Mucosa of stomach (tissue), 1 donor: ENCODE data around the gene GSTK1.

Experiments
- H3K27me3 ChIP-seq: one replicate; pipeline ENCODE4 v1.7.0; 2013; ENCODE audit warnings: mild to moderate bottlenecking, low read length; ENCODE audit not compliant: control insufficient read depth, insufficient read depth
- H3K36me3 ChIP-seq: one replicate; pipeline ENCODE4 v1.7.0; 2013; ENCODE audit warnings: low read length; ENCODE audit not compliant: control insufficient read depth, insufficient read depth
- H3K4me1 ChIP-seq: one replicate; pipeline ENCODE4 v1.7.0; 2013; ENCODE audit warnings: mild to moderate bottlenecking, low read length; ENCODE audit not compliant: control insufficient read depth, insufficient read depth
- H3K4me3 ChIP-seq: one replicate; pipeline ENCODE4 v1.7.0; 2013; ENCODE audit warnings: low read length
- H3K9ac ChIP-seq: one replicate; pipeline ENCODE4 v1.7.0; 2013; ENCODE audit warnings: mild to moderate bottlenecking, low read length, moderate library complexity
- H3K9me3 ChIP-seq: one replicate; pipeline ENCODE4 v1.7.0; 2013; ENCODE audit warnings: mild to moderate bottlenecking, low read length, moderate library complexity; ENCODE audit not compliant: control insufficient read depth
- donor health status: Pancreatic carcinoma.

The GSTK1 gene

GRCh38 chr7:143315776-143316175 is 52.5 kb downstream of the GSTK1 start, which contains the start of gene CLCN1:
Gene CLCN1 (plus strand): TSS chr7:143316111. CDS start chr7:143316213, 102 bp downstream.
- H3K36me3 ChIP-seq = no peaks in the 10 kb centered on the region
- no peaks in the 10 kb centered on the region for H3K9me3 ChIP-seq
- no peak within 1 kb of the TSS for H3K9ac ChIP-seq
- H3K27me3 ChIP-seq = no peaks in the 10 kb centered on the region
- H3K4me1 ChIP-seq = peaks cover 3% of the 10 kb centered on the region
- H3K4me3 ChIP-seq = no peak within 1 kb of the TSS

GRCh38 chr7:143316492-143316891 is 53.3 kb downstream of the GSTK1 start:
- Histone ChIP-seq H3K4me1 (peaks cover 10% of the 10 kb centered on the region), H3K4me3 (no peak overlapping the region), H3K36me3 (no peaks in the 10 kb centered on the region), H3K9ac (no peak overlapping the region), H3K27me3 (no peaks in the 10 kb centered on the region), H3K9me3 (no peaks in the 10 kb centered on the region)

DNA sequence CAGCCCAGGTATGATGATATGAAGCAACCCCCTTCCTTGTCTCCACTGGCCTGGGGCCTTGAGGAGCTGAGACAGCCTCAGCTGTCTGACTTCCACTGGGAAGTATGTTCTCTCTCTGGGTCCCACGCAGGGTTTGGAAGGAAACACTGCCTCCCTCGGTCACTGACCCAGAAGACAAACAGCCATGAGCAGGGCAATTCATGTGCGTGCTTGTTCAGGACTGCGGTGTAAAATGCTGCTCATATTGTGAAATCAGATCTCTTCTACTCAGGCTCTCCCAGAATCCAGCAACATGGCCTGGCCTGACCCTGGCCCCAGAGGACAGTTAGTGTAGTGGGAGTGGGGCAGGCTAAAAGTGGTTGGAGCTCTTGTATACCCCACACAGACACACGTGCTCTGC is 55.4 kb downstream of the GSTK1 start:
- H3K9me3 ChIP-seq = no peaks in the 10 kb centered on the region
- H3K4me1 ChIP-seq = peaks cover 23% of the 10 kb centered on the region
- H3K4me3 ChIP-seq = no peak overlapping the region
- no peak overlapping the region for H3K9ac ChIP-seq
- H3K27me3 ChIP-seq = no peaks in the 10 kb centered on the region
- H3K36me3 ChIP-seq = no peaks in the 10 kb centered on the region
